ENCODE results near the gene SLC25A12. TPM values are rescaled to one million over a fixed set of nuclear protein-coding genes. Genes with fewer than 3 reads are reported as not detected.

Gene SLC25A12
- total and polyA plus RNA-seq, 10 of the 15 experiments (the other 5 are each of a cell fraction or from before 2014, with no cell fraction given), result 20.9 to 50.0 (median 33.0) TPM

- TF ChIP-seq ZBTB33 (IDR thresholded peaks at IDR 0.05) (no peak), NKRF (conservative IDR thresholded peaks at IDR 0.05) (no peak), BCLAF1 (IDR thresholded peaks at IDR 0.05) (no peak), BCL11A (IDR thresholded peaks at IDR 0.05; ENCODE audit: low read depth, low read length) (no peak)
These were observed 71.3 kb downstream of the SLC25A12 start (continued) for GRCh38 chr2:171822525-171823322.
